H9 (cell line): ENCODE data around the gene MME. TPM values are rescaled to one million over a fixed set of nuclear protein-coding genes. Genes with fewer than 3 reads are reported as not detected.

Source experiments
- DNase-seq: peaks from one replicate; pipeline ENCODE4 v3.0.0-alpha.2; 2017
- H2AFZ ChIP-seq: one replicate; pipeline ENCODE4 v1.6.1; 2013; ENCODE audit warnings: mild to moderate bottlenecking, low read length, control low read depth, moderate library complexity
- H2AK5ac ChIP-seq: 2 replicates; pipeline ENCODE4 v1.6.1; 2013; ENCODE audit warnings: low read length, control low read depth, mixed read lengths; ENCODE audit not compliant: insufficient read length
- H2BK120ac ChIP-seq: one replicate; pipeline ENCODE4 v1.6.1; 2013; ENCODE audit warnings: low read depth, mild to moderate bottlenecking, low read length, control low read depth, inconsistent platforms; ENCODE audit not compliant: poor library complexity, severe bottlenecking
- H2BK12ac ChIP-seq: 2 replicates; pipeline ENCODE4 v1.6.1; 2013; ENCODE audit warnings: low read length, control low read depth, mixed read lengths, low read depth; ENCODE audit not compliant: insufficient read length
- H2BK15ac ChIP-seq: 2 replicates; pipeline ENCODE4 v1.6.1; 2013; ENCODE audit warnings: low read depth, low read length, control low read depth
- H2BK20ac ChIP-seq: one replicate; pipeline ENCODE4 v1.6.1; 2013; ENCODE audit warnings: low read depth, mild to moderate bottlenecking, low read length, control low read depth, inconsistent platforms; ENCODE audit not compliant: poor library complexity, severe bottlenecking
- H2BK5ac ChIP-seq: 2 replicates; pipeline ENCODE4 v1.6.1; 2013; ENCODE audit warnings: low read length, control low read depth, mixed read lengths; ENCODE audit not compliant: insufficient read length
- H3K14ac ChIP-seq: 2 replicates; pipeline ENCODE4 v1.6.1; 2013; ENCODE audit warnings: low read length, control low read depth; ENCODE audit not compliant: insufficient read depth
- H3K18ac ChIP-seq: 2 replicates; pipeline ENCODE4 v1.6.1; 2013; ENCODE audit warnings: low read depth, mild to moderate bottlenecking, mixed read lengths, low read length, control low read depth; ENCODE audit not compliant: insufficient read length
- H3K23ac ChIP-seq: 2 replicates; pipeline ENCODE4 v1.6.1; 2013; ENCODE audit warnings: low read length, control low read depth, mixed read lengths, low read depth; ENCODE audit not compliant: insufficient read length
- H3K23me2 ChIP-seq: 2 replicates; pipeline ENCODE4 v1.6.1; 2013; ENCODE audit warnings: low read depth, mild to moderate bottlenecking, mixed read lengths, low read length, control low read depth; ENCODE audit not compliant: insufficient read length, poor library complexity, severe bottlenecking
- H3K27ac ChIP-seq: 2 replicates; pipeline ENCODE4 v1.5.1; 2013; ENCODE audit warnings: low read length, control low read depth, mixed read lengths, low read depth; ENCODE audit not compliant: insufficient read length
- H3K27me3 ChIP-seq: 2 replicates; pipeline ENCODE4 v1.6.1; 2013; ENCODE audit warnings: low read length, control low read depth, inconsistent platforms; ENCODE audit not compliant: insufficient read depth
- H3K4ac ChIP-seq: 2 replicates; pipeline ENCODE4 v1.6.1; 2013; ENCODE audit warnings: low read depth, mild to moderate bottlenecking, control low read depth, inconsistent platforms, low read length, moderate library complexity
- H3K4me1 ChIP-seq: 2 replicates; pipeline ENCODE4 v1.6.1; 2013; ENCODE audit warnings: low read length, control low read depth, inconsistent platforms; ENCODE audit not compliant: insufficient read depth
- H3K4me2 ChIP-seq: 2 replicates; pipeline ENCODE4 v1.6.1; 2013; ENCODE audit warnings: low read length, control low read depth, mixed read lengths; ENCODE audit not compliant: insufficient read length, insufficient read depth
- H3K56ac ChIP-seq: 2 replicates; pipeline ENCODE4 v1.6.1; 2013; ENCODE audit warnings: low read depth, mild to moderate bottlenecking, mixed read lengths, low read length, control low read depth; ENCODE audit not compliant: insufficient read length
- H3K79me1 ChIP-seq: 2 replicates; pipeline ENCODE4 v1.6.1; 2013; ENCODE audit warnings: low read depth, mild to moderate bottlenecking, moderate library complexity, low read length, control low read depth, inconsistent platforms; ENCODE audit not compliant: insufficient read depth, poor library complexity, severe bottlenecking
- H3K79me2 ChIP-seq: 2 replicates; pipeline ENCODE4 v1.6.1; 2013; ENCODE audit warnings: low read length, control low read depth, inconsistent platforms; ENCODE audit not compliant: insufficient read depth
- H3K9ac ChIP-seq: 2 replicates; pipeline ENCODE4 v1.6.1; 2013; ENCODE audit warnings: low read length, control low read depth, mixed read lengths; ENCODE audit not compliant: insufficient read length; ENCODE audit errors: extremely low read depth
- H3K9me3 ChIP-seq: one replicate; pipeline ENCODE4 v1.6.1; 2013; ENCODE audit warnings: low read depth, low read length, inconsistent platforms; ENCODE audit not compliant: control insufficient read depth
- H3T11ph ChIP-seq: one replicate; pipeline ENCODE4 v1.6.1; 2013; ENCODE audit warnings: mild to moderate bottlenecking, low read length, control low read depth, inconsistent platforms
- H4K20me1 ChIP-seq: one replicate; pipeline ENCODE4 v1.6.1; 2013; ENCODE audit not compliant: control insufficient read depth, insufficient read length, insufficient read depth
- H4K5ac ChIP-seq: 2 replicates; pipeline ENCODE4 v1.6.1; 2013; ENCODE audit warnings: low read depth, mild to moderate bottlenecking, mixed read lengths, low read length, control low read depth; ENCODE audit not compliant: insufficient read length
- H4K8ac ChIP-seq: replicated peaks from 2 replicates; pipeline ENCODE4 v1.6.1; 2013; ENCODE audit warnings: low read length, control low read depth, mixed read lengths, low read depth; ENCODE audit not compliant: insufficient read length
- H4K91ac ChIP-seq: 2 replicates; pipeline ENCODE4 v1.6.1; 2013; ENCODE audit warnings: low read depth, mild to moderate bottlenecking, moderate library complexity, mixed read lengths, low read length, control low read depth; ENCODE audit not compliant: insufficient read length
- H3K27ac Mint-ChIP-seq, 3 experiments: 2 replicates in 2 of 3; 3 replicates in 1 of 3; pipeline ENCODE4 v1.8.0; 2020 to 2021; ENCODE audit warnings: mixed read lengths in 3 of 3, mild to moderate bottlenecking in 1 of 3, moderate library complexity in 1 of 3
- H3K27me3 Mint-ChIP-seq: 2 replicates; pipeline ENCODE4 v1.8.0; 2021; ENCODE audit warnings: low read depth, mild to moderate bottlenecking, moderate library complexity, mixed read lengths
- H3K36me3 Mint-ChIP-seq, 3 experiments: 2 replicates in 2 of 3; 3 replicates in 1 of 3; pipeline ENCODE4 v1.8.0; 2020 to 2021; ENCODE audit warnings: low read depth in 3 of 3, mixed read lengths in 3 of 3; ENCODE audit not compliant: insufficient read depth in 1 of 3
- H3K4me1 Mint-ChIP-seq, 2 experiments: 2 replicates each; pipeline ENCODE4 v1.8.0; 2020; ENCODE audit warnings: mixed read lengths in 2 of 2
- H3K4me3 Mint-ChIP-seq, 2 experiments: 2 replicates in 1 of 2; 3 replicates in 1 of 2; pipeline ENCODE4 v1.8.0; 2020 to 2021; ENCODE audit warnings: mild to moderate bottlenecking in 2 of 2, mixed read lengths in 2 of 2, moderate library complexity in 1 of 2
- H3K9me3 Mint-ChIP-seq, 2 experiments: 2 replicates in 1 of 2; 3 replicates in 1 of 2; pipeline ENCODE4 v1.8.0; 2020; ENCODE audit warnings: mild to moderate bottlenecking in 2 of 2, mixed read lengths in 2 of 2, moderate library complexity in 1 of 2
- WGBS: extraction: QIAGEN DNeasy Blood & Tissue Kit; methylation state at CpG from one replicate; pipeline ENCODE4 v1.1.7; 2013; ENCODE audit warnings: missing lambda C conversion rate, low lambda C conversion rate, mixed read lengths; ENCODE audit not compliant: insufficient read length; ENCODE audit errors: extremely low coverage; 5-methylcytosine and 5-hydroxymethylcytosine counted together
- total RNA-seq: library from RNA; stranded (reverse); gene quantifications from 2 replicates; pipeline ENCODE4 v1.2.1, GENCODE V29; 2021
- TF ChIP-seq, protein P1 (sequence below): fragments of 200-600 bp; sonication (generic); conservative IDR thresholded peaks from 3 replicates; pipeline ENCODE4 v1.8.0; 2021; ENCODE audit warnings: antibody characterized with exemption, mild to moderate bottlenecking

Gene MME
- total RNA-seq, 1 experiment from 2014 or later, result 16.4 TPM

DNA sequence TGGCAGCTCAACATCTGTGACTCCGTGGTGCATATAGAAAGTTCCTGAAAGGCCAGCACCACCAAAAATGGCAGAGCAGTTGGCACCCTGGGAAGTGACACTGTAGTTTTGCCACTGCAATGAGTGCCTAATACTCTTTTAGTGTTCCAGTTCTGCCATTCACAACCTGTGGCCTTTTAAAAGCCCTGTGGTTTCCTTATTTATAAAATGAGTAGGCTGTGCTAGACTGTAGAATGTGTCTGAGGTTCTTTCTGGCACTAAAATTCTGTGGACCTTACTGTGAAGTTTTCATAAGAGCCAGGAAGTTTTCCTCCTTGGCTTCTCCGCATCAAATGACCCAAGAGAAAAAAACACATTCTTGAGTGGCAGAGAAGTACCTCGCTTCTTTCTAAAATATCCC is 74.1 kb downstream of the MME start:
- no peak overlapping the region for H2BK12ac ChIP-seq
- no peak overlapping the region for H4K8ac ChIP-seq
- H4K20me1 ChIP-seq, result no peaks in the 10 kb centered on the region

More for the DNA sequence above, 74.1 kb downstream of the MME start:
- Histone ChIP-seq H2BK20ac (no peak overlapping the region), H3K9me3 (no peaks in the 10 kb centered on the region), H3K4me2 (no peak overlapping the region), H3K27me3 (no peaks in the 10 kb centered on the region), H3K79me1 (no peaks in the 10 kb centered on the region), H4K91ac (no peak overlapping the region), H3K23ac (no peak overlapping the region), H2AFZ (no peak overlapping the region), H3K14ac (no peak overlapping the region), H3K79me2 (no peaks in the 10 kb centered on the region), H3K9ac (no peak overlapping the region), H3K23me2 (no peaks in the 10 kb centered on the region), H3T11ph (no peak overlapping the region), H2BK5ac (no peak overlapping the region), H4K5ac (no peak overlapping the region), H2BK15ac (no peak overlapping the region), H3K4ac (no peak overlapping the region), H2BK120ac (no peak overlapping the region), H3K27ac (no peak overlapping the region), H3K56ac (no peak overlapping the region), H2AK5ac (no peak overlapping the region), H3K18ac (no peak overlapping the region), H3K4me1 (no peaks in the 10 kb centered on the region)
- no peaks in the 10 kb centered on the region for H3K9me3 Mint-ChIP-seq
- H3K27me3 Mint-ChIP-seq, result no peaks in the 10 kb centered on the region
- H3K4me3 Mint-ChIP-seq, result no peak overlapping the region
- no peaks in the 10 kb centered on the region; a peak in 1 of 7 replicates for H3K36me3 Mint-ChIP-seq
- no peaks in the 10 kb centered on the region for H3K4me1 Mint-ChIP-seq
- TF ChIP-seq, protein P1, sequence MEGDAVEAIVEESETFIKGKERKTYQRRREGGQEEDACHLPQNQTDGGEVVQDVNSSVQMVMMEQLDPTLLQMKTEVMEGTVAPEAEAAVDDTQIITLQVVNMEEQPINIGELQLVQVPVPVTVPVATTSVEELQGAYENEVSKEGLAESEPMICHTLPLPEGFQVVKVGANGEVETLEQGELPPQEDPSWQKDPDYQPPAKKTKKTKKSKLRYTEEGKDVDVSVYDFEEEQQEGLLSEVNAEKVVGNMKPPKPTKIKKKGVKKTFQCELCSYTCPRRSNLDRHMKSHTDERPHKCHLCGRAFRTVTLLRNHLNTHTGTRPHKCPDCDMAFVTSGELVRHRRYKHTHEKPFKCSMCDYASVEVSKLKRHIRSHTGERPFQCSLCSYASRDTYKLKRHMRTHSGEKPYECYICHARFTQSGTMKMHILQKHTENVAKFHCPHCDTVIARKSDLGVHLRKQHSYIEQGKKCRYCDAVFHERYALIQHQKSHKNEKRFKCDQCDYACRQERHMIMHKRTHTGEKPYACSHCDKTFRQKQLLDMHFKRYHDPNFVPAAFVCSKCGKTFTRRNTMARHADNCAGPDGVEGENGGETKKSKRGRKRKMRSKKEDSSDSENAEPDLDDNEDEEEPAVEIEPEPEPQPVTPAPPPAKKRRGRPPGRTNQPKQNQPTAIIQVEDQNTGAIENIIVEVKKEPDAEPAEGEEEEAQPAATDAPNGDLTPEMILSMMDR, result no peak
- H3K27ac Mint-ChIP-seq, result no peak overlapping the region
- no CpG with 5 or more reads among the region's 3 CpGs for WGBS
- DNase-seq, result no peak
